NCI-H82 treated with DMSO at 0.1 percent for 48 hours (cell line): Measurements from ENCODE around the gene CYP24A1.
A peak's percentile ranks its signal among the peaks of the same experiment; 100 is the strongest.

Experiments
- DNase-seq: peaks from one replicate; lab custom pipeline; 2025; ENCODE audit not compliant: unreplicated experiment; lab: John Stamatoyannopoulos, UW

The CYP24A1 gene

DNA sequence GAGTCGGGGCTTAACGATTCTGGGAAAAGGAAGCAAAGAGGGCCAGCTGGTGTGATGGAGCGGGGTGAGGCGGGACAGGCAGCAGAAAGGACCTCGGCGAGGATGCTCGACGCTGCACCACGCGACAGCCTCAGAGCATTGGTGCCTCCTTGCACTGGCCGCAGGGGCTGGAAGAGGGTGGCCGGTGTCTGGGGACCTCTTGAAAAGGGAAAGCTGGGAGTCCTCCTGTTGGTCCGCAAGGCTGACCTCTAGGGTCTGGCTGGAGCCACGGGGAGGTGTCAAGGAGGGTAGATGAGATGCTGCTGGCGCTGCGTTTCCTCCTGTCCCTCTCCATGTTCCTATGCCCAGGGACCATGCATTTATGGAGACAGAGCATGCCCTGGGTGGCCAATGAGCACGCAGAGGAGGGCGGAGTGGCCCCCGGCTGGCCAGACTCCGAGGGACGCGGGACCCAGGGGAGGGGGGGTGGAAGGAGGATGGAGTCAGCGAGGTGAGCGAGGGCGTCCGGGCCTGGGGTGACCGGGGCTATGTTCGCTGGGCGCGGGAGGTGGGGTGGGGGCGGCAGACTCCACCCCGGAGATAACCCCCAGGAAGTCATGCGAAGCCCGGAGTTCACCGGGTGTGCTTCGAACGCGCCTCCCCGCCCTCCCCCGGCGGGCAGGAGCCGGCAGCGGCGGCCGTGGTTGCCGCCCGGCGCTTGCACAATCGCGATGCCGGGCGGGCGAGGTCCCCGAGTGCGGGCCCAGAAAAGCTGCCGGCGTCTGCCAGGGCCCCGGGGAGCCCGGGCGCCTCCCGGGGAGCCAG lies at the start of gene CYP24A1:
Gene CYP24A1 (minus strand): TSS at position 334 of the 804 bp plus-strand sequence. CDS start 407 bp downstream, outside the sequence.
- no peak for DNase-seq

DNA sequence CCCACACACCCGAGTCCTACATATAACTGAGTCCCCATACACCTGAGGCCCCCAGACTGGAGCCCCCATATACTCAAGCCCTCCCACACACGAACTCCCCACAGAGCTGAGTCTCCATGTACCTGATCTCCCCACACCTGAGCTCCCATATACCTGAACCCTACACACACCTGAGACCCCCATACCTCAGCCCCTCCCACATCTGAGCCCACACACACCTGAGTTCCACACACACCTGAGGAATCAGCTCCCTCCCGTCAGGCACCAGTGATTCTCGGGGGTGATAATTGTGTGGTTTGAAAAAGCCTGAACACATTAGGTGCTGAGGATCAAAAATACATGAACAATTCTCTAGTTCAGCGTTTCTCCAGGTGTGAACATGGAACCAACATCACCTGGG lies 49.5 kb upstream of the CYP24A1 start:
- DNase-seq = no peak

DNA sequence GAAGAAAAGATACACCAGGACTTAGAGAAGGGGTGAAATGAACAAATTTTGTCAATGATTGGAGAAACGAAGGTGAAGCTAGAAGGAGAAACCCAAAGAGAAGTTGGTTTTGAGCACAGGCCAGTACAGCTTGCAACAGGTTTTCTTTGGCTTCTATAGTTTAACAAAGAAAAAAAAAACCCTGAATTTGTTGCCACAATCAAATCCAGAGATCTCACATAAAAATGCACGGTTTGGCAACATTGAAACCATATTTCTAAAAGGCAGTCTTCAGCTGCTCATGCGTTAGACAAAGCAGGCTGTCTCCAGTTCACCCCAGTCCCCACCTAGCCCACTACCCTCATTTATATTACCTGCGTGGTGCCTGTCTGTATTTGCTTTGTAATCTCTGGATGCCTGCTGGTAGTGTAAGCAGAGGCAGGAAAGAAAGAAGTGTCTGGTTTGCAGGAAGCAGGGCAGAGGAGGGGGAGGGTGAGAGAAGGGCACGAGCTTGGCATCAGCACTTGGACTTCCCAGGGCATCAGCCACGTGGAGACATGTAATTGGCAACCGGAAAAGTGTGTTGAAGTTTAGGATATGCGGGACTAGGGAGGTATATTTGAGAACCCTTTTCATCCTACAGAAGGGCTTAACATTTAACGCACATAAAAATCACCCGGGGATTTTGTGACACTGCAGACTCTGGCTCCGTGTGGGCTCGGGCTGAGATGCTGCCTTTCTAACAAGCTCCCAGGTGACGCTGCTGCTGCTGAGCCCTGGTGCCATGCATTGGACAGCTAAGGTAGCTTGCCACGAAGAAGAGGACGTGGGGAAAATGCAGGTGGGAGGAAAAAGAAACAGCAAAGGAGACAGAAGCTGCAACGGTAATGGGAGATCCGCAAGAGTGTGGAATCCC lies 48.5 kb upstream of the CYP24A1 start:
- DNase-seq = no peak

DNA sequence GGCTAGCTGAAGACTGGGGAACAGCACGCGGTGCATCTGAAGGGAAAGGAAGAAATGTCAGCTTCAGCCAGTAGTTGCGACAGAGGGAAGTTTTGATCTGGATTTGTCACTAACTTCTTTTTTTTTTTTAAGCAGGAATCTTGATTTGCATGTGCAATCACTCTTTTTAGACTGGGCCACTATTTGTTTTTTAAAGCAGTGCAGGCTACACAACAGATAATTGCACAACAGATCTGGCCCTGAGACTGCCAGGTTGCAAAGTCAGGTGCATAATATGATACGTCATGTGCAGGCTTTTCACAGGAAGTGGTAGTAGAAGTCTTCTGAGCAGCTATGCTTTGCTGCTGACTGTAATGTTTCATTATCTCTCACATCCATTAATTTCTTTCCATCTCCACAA lies 47.6 kb upstream of the CYP24A1 start:
- no peak for DNase-seq

DNA sequence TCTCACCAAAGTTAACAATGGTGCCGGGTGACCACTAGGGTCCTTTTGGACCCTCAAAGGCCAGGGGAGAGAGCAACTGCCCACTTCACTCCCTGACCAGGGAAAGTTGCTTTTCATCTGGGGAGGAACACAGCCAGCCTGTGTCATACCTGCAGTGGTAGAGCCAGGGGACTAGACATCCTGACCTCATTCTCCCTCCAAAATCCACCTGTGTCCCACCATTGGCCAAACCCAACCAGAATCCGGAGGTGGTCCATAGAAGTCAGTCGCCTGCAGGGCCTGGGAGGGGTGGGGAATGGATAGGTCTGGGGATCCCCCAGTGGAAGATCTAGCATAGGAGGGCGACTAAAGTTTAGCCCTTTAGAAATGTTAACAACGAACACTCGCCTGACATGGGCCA lies 46.9 kb upstream of the CYP24A1 start:
- DNase-seq = no peak

DNA sequence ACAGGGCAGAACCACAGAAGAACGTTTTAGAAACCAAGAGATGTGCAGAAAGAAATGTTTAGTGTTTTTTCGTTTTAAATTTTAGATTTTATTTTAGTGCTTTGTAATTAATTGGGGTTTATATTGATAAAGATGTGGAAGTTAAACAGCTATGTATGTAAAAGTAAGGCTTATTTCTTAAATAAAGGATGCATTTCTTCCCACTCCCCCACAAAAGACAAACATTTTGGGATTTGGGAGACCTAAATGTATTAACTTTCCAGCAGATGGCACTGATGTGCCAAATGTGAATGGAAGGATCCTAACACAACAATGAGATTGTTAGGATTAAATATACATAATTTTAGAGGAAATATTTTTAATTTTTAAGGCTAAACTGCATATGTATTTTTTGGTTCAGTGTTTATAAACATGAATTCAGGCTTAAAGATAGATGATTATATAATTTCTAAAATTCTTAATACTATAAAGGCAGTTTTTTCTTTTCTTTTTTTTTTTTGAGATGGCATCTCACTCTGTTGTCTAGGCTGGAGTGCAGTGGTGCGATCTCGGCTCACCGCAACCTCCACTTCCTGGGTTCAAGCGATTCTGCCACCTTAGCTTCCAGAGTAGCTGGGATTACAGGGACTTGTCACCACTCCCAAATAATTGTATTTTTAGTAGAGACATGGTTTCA lies 46.1 kb upstream of the CYP24A1 start:
- peak; percentile 1 for DNase-seq

DNA sequence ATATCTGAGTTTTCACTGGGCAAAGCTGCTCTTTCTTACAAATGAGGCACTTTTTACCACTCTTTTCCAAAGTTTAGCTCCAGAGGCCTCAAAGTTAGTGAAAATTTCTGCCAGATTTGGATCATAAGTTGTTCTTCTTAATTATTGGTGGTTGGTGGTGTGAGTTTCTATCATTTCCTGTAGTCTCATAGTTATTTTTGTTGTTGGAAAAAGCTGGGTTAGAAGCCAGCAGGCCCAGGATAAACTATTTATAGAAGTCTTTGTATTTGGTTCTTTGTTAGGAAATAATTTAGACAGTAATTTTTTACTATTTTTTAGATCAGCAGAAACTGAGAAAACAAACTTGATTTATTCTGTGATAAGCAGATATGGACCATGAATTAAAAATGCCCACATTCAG lies 44.7 kb upstream of the CYP24A1 start:
- DNase-seq = no peak

DNA sequence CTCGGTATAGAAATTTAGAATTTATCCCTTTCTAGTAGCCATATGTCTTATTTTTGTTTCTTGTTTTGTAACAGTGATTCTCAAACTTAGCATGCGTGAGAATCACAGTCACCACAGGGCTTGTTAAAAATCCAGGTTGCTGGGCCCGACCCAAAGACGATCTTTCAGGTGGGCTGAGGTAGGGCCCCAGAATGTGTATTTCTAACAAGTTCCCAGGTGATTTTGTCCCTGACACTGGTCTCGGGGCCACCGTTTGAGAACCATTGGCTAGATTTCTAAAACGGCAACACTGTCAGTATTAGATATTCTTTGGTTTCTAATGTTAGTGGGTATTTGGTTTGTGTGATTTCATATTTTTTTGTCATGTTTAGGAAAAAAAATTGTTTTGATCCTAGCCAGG lies 44.0 kb upstream of the CYP24A1 start:
- DNase-seq = no peak

DNA sequence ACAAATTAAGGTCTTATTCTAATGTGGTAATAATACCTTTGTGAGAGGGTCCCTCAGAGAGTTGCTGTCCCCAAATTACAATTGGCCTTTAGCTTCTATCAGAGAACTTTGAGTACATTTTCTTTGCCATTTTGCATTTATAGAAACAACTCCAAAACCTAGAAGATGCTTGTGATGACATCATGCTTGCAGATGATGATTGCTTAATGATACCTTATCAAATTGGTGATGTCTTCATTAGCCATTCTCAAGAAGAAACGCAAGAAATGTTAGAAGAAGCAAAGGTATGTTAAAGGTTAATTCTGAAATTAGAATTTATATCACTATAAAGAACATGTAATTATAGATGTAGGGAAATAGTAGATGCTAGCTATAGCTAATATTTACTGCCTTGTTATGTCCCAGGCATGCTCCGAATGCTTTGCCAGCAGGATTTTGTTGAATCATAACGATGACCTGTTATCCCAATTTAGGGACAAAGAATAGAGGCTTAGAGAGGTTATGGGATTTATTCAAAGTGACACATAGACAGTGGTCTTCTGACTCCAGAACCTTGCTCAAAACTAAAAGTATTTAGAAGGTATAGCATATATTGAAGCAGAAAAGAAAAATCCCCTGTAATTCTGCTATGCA lies 41.5 kb upstream of the CYP24A1 start:
- DNase-seq = no peak

DNA sequence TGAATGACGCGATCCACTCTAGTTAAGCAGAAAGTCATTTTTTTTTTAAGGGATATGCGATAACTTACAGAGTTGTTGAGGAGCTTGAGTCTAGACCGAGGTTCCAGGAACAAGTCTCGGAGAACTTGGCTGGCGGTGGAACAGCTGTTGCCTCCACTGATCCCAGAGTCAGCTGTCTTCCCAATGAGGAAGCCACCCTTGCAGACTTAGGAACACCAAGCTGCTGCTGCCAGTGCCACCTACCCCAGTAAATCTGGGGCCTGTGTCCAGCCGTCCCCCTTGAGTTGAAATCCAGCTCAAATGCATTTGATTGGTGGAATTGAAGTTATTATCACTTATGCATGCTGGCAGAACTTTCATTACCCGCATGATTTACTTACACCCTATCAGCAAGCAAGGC lies 40.8 kb upstream of the CYP24A1 start:
- DNase-seq = no peak

DNA sequence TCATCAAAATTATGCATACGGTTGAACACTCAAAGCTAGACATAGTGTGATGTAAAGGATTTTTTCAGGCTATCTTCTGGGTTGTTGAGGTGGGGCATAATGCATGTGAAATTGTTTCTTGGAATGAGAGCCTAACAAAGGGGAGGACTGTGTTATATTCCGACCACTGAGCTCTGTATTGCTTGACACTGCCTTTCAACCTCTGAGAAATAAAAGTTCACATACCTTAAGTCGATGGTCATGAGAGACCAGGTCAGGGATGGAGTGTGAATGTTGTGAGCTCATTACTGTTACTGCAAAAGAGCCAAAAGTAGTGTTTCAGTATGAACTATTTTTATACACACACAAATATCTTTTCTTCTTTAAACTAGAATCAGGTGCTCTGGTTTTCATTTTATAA lies 39.1 kb upstream of the CYP24A1 start:
- no peak for DNase-seq

DNA sequence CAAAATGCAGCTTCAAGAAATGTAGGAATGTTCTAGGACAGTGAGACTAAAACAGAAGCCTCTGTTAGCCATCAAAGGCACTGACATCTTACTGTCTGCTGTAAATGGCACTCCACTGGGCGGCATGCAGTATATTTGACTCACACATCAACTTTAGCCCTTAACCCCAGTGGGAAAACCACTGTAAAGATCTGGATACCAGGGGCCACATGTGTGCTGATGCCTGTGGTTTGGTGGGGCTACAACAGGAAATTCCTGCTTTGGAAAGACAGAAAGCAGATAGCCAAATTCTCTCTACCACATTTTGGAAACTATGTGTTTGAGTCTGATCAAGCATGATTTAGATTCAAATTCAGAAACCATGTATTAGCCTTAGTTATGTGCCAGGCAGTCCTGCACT lies 38.4 kb upstream of the CYP24A1 start:
- no peak for DNase-seq

DNA sequence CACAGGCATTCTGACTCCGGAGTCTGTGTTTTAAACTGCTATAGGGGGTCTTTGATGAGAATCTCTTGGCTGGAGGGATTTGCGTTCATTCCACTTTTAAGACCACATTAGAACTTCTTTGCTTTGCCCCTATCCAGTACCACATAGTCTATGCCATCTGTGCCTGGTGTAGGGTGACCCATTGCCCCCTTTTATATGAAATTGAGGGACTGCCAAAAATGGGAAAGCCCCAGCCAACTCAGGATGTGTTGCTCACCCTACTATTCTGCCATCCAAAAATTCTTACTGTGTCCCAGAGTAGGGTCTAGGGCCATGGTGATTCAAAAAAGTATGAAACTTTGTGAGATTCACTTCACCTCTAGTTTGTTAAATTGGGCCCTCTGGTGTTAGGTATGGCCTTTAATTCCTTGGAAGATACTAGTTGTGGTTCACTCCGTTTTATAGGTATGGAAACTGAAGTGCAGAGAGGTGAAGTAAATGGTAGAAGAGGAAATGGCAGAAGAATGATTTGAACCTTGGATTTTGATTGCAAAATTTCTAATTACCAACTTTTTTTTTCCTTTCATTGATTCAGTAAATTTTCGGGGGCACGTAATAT lies 35.5 kb upstream of the CYP24A1 start:
- no peak for DNase-seq

DNA sequence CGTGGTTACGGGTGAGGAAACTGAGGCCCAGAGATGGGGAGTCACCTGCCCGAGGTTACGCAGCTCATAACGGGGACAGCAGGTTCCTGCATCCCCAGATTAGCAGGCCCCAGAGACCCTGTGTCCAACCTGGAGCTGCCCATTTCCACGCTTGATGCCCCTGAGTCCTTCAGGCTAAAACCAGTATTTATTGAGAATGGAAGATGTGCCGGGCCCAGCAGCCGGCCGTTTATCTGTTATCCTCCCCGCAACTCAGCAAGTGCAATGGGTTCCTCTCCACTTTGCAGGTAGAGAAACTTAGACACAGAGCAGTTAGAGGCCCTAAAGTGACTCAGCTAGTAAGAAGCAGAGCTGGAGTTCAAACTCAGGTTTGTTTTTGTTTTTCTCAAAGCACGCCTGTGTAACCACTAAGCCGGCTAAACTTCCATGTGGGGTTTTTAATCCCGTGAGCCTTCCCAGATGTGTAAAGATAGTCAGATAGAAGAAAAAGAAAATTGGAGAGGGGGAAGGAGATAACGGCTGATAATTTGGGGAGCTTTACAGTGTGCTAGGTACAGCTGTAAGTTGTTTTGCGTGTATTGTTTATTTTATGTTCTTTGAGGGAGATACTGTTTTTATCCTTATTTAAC lies 34.9 kb upstream of the CYP24A1 start:
- DNase-seq = peak; percentile 49

DNA sequence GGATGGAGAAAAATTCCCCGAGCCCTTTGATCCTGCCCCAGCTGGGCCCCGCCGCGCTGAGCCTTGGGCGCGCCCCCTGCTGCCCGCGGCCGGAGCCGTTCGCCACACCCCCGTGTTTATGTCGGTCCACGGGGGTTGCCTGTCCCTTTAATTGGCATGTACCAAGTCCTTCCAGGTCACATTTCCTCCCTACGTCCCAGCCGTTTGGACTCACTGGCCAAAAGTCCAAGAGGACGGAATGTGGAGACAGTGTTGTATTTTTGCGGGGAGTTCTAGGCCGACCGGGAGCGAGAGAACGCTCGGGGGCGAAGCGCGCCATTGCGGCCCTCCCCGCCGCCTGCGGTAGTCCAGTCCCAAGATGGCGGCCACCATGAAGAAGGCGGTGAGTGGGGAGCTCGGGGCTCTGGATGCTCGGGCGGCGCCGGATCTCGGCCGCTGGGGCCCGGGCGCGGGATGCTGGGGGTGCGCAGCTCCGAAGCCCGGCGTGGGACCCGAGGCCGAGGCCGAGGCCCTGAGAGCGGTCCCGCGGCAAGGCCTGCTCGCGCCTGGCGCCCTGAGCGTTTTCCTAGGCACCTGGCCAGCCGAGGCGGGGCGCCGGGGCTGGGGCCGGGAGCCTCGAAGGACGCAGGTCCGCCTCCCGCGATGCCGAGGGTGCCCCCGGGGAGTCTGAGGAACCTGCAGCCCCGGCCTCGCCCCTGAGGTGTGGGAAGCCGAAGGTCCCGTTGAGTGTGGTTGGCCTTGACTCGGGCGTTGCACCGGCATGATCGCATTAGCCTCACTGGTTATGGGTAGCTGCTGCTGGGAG lies 34.2 kb upstream of the CYP24A1 start, which contains the start of gene PFDN4:
Gene PFDN4 (plus strand): TSS at position 345 of the 805 bp plus-strand sequence. CDS start 14 bp downstream, at position 359.
- DNase-seq = peak; percentile 67

DNA sequence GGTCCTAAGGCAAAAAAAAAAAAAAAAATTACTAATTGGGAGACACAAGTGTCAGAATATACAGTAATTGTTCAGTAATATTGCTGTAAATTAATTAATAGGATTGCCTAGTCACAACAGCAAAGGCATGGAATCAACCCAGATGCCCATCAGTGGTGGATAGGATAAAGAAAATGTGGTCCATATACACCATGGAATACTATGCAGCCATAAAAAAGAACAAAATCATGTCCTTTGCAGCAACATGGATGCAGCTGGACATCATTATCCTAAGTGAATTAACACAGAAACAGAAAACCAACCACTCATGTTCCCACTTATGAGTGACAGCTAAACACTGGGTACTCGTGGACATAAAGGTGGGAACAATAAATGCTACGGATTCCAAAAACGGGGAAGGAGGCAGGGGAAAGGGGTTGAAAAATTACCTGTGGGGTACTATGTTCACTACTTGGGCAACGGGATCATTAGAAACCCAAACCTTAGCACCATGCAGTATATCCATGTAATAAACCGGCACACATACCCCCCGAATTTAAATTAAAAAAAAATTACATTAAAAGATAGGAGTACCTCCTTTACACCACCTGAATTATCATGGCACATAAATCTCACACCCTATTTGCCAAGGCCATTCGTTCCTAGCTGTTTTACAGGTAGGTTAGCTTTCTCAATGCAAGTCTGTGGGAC lies 33.4 kb upstream of the CYP24A1 start:
- DNase-seq = no peak

DNA sequence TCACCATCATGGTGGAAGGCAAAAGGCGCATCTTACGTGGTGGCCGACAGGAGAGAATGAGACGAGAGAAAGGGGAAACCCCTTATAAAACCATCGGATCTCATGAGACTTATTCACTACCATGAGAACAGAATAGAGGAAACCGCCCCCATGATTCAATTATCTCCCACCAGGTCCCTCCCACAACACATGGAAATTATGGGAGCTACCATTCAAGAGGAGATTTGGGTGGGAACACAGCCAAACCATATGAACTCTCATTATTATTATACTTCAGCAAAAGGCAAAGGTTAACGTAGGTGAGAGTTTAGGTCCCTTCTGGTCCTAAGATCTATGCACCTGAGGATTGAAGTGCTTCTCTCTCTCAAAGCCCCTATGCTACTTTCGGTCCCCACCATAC lies 31.7 kb upstream of the CYP24A1 start:
- DNase-seq = no peak

DNA sequence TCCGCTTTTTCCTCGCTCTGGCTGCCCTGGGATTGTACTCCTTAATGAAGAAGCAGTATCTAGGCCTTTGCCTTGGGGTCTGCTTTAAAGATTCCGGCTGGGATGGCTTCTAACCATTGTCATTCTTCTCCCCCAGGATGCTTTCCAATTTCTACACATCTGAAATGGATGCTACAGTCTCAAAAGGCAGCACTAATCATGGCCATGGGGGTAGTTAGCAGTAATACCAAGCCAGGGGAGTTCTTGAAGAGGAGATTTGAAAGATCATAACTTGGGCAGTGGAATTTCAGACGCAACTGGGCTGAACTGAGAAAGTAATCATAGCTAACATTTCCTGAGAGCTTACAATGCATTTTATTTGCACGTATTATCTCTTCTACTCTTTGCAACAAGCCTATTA lies 30.7 kb upstream of the CYP24A1 start:
- no peak for DNase-seq

DNA sequence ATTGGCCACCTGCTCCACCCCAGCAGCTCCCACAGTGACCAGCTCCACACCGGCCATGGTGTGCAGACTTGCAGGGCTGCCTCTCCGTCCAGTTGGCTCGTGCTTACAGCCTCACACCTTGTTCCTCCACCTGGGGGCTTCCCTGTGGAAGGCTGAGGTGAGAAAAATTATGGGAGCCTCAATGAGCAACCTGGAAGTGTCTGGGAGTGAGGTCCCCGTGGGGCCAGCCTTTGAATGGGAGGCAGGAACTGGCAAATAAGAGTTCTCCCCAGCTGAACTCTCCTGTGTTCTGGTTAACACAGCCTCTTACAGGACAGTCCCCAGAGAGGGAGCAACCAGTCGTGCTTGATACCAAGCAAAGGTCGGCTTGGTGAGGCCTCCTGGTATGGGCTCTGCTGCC lies 30.3 kb upstream of the CYP24A1 start:
- DNase-seq = no peak
